Measurements from ENCODE around the gene GNAZ.

The GNAZ gene

GRCh38 chr22:23154461-23154860 lies 84.1 kb downstream of the GNAZ start:
- no peak overlapping the region for H3K27ac ChIP-seq (ENCODE audit: low read depth, low read length, severe bottlenecking)
- H3K36me3 ChIP-seq (ENCODE audit: control insufficient read depth, insufficient read depth, low read length): no peaks in the 10 kb centered on the region
- H3K4me3 ChIP-seq (ENCODE audit: extremely low read depth, insufficient read depth, low read length, poor library complexity, severe bottlenecking): no peak overlapping the region
- H3K9me3 ChIP-seq (ENCODE audit: control insufficient read depth, low read length): no peaks in the 10 kb centered on the region
- peaks cover 6% of the 10 kb centered on the region for H3K4me1 ChIP-seq (ENCODE audit: control insufficient read depth, insufficient read depth, low read length, poor library complexity, severe bottlenecking)
- 90 to 91% methylated on average over 2 to 4 of the region's 5 CpGs for WGBS, 2 experiments (ENCODE audit: insufficient coverage in 2 of 2)

- no peaks in the 10 kb centered on the region for H3K36me3 ChIP-seq (ENCODE audit: control insufficient read depth, insufficient read depth, low read length)
- H3K4me1 ChIP-seq (ENCODE audit: control insufficient read depth, insufficient read depth, low read length, poor library complexity, severe bottlenecking): peaks cover 6% of the 10 kb centered on the region
- H3K27ac ChIP-seq (ENCODE audit: low read depth, low read length, severe bottlenecking): no peak overlapping the region
- WGBS, 2 experiments (ENCODE audit: insufficient coverage in 2 of 2): 91 to 94% methylated on average over 3 of the region's 3 CpGs
- H3K4me3 ChIP-seq (ENCODE audit: extremely low read depth, insufficient read depth, low read length, poor library complexity, severe bottlenecking): no peak overlapping the region
- H3K9me3 ChIP-seq (ENCODE audit: control insufficient read depth, low read length): no peaks in the 10 kb centered on the region
These were observed 84.8 kb downstream of the GNAZ start for GRCh38 chr22:23155143-23155542.

DNA sequence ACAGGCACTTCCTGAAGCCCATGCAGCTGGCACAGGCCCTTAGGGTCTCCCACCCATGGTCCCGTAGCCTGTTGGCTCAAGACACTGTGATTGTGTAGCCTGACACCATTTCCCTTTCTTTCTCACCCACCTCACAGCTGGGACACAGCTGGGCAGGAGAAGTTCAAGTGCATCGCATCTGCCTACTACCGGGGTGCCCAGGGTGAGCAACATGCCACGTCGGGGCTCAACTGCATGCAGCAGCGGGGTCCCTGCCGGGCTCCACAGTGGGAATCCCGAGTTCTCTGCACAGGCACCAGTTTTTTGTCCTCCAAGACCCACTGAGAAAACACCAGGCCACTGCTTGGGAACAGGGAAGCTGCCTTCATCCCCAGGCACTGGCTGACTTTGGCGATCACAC lies 85.5 kb downstream of the GNAZ start:
- Histone ChIP-seq H3K27ac (ENCODE audit: low read depth, low read length, severe bottlenecking) (no peak overlapping the region), H3K36me3 (ENCODE audit: control insufficient read depth, insufficient read depth, low read length) (no peaks in the 10 kb centered on the region), H3K9me3 (ENCODE audit: control insufficient read depth, low read length) (no peaks in the 10 kb centered on the region), H3K4me3 (ENCODE audit: extremely low read depth, insufficient read depth, low read length, poor library complexity, severe bottlenecking) (no peak overlapping the region), H3K4me1 (ENCODE audit: control insufficient read depth, insufficient read depth, low read length, poor library complexity, severe bottlenecking) (peaks cover 6% of the 10 kb centered on the region)
- WGBS, 2 experiments (ENCODE audit: insufficient coverage in 2 of 2): 94 to 100% methylated on average over 7 to 9 of the region's 9 CpGs

GRCh38 chr22:23156286-23156685 lies 86.0 kb downstream of the GNAZ start:
- Histone ChIP-seq H3K4me1 (ENCODE audit: control insufficient read depth, insufficient read depth, low read length, poor library complexity, severe bottlenecking) (peaks cover 6% of the 10 kb centered on the region), H3K27ac (ENCODE audit: low read depth, low read length, severe bottlenecking) (no peak overlapping the region), H3K4me3 (ENCODE audit: extremely low read depth, insufficient read depth, low read length, poor library complexity, severe bottlenecking) (no peak overlapping the region), H3K36me3 (ENCODE audit: control insufficient read depth, insufficient read depth, low read length) (no peaks in the 10 kb centered on the region), H3K9me3 (ENCODE audit: control insufficient read depth, low read length) (no peaks in the 10 kb centered on the region)
- WGBS, 2 experiments (ENCODE audit: insufficient coverage in 2 of 2): 58 to 59% methylated on average over 4 to 5 of the region's 8 CpGs

GRCh38 chr22:23157560-23158515 lies 87.5 kb downstream of the GNAZ start:
- no peak overlapping the region for H3K4me3 ChIP-seq (ENCODE audit: extremely low read depth, insufficient read depth, low read length, poor library complexity, severe bottlenecking)
- WGBS, 2 experiments (ENCODE audit: insufficient coverage in 2 of 2): 88 to 92% methylated on average over 19 to 21 of the region's 22 CpGs
- no peaks in the 10 kb centered on the region for H3K36me3 ChIP-seq (ENCODE audit: control insufficient read depth, insufficient read depth, low read length)
- no peaks in the 10 kb centered on the region for H3K4me1 ChIP-seq (ENCODE audit: control insufficient read depth, insufficient read depth, low read length, poor library complexity, severe bottlenecking)
- H3K9me3 ChIP-seq (ENCODE audit: control insufficient read depth, low read length): no peaks in the 10 kb centered on the region
- H3K27ac ChIP-seq (ENCODE audit: low read depth, low read length, severe bottlenecking): no peak overlapping the region

GRCh38 chr22:23158516-23159290 lies 88.4 kb downstream of the GNAZ start:
- WGBS, 2 experiments (ENCODE audit: insufficient coverage in 2 of 2): 76 to 91% methylated on average over 9 of the region's 14 CpGs
- no peaks in the 10 kb centered on the region for H3K9me3 ChIP-seq (ENCODE audit: control insufficient read depth, low read length)
- no peaks in the 10 kb centered on the region for H3K4me1 ChIP-seq (ENCODE audit: control insufficient read depth, insufficient read depth, low read length, poor library complexity, severe bottlenecking)
- no peak overlapping the region for H3K4me3 ChIP-seq (ENCODE audit: extremely low read depth, insufficient read depth, low read length, poor library complexity, severe bottlenecking)
- H3K36me3 ChIP-seq (ENCODE audit: control insufficient read depth, insufficient read depth, low read length): no peaks in the 10 kb centered on the region
- no peak overlapping the region for H3K27ac ChIP-seq (ENCODE audit: low read depth, low read length, severe bottlenecking)

- Histone ChIP-seq H3K27ac (ENCODE audit: low read depth, low read length, severe bottlenecking) (no peak overlapping the region), H3K36me3 (ENCODE audit: control insufficient read depth, insufficient read depth, low read length) (no peaks in the 10 kb centered on the region), H3K9me3 (ENCODE audit: control insufficient read depth, low read length) (no peaks in the 10 kb centered on the region), H3K4me1 (ENCODE audit: control insufficient read depth, insufficient read depth, low read length, poor library complexity, severe bottlenecking) (no peaks in the 10 kb centered on the region), H3K4me3 (ENCODE audit: extremely low read depth, insufficient read depth, low read length, poor library complexity, severe bottlenecking) (no peak overlapping the region)
- 92 to 93% methylated on average over 6 of the region's 6 CpGs for WGBS, 2 experiments (ENCODE audit: insufficient coverage in 2 of 2)
These were observed 88.9 kb downstream of the GNAZ start for GRCh38 chr22:23159291-23159630.

- H3K4me3 ChIP-seq (ENCODE audit: extremely low read depth, insufficient read depth, low read length, poor library complexity, severe bottlenecking): no peak overlapping the region
- no peak overlapping the region for H3K27ac ChIP-seq (ENCODE audit: low read depth, low read length, severe bottlenecking)
- 90 to 91% methylated on average over 4 of the region's 4 CpGs for WGBS, 2 experiments (ENCODE audit: insufficient coverage in 2 of 2)
- H3K36me3 ChIP-seq (ENCODE audit: control insufficient read depth, insufficient read depth, low read length): no peaks in the 10 kb centered on the region
- no peaks in the 10 kb centered on the region for H3K9me3 ChIP-seq (ENCODE audit: control insufficient read depth, low read length)
- no peaks in the 10 kb centered on the region for H3K4me1 ChIP-seq (ENCODE audit: control insufficient read depth, insufficient read depth, low read length, poor library complexity, severe bottlenecking)
These were observed 90.7 kb downstream of the GNAZ start for GRCh38 chr22:23161029-23161428.

DNA sequence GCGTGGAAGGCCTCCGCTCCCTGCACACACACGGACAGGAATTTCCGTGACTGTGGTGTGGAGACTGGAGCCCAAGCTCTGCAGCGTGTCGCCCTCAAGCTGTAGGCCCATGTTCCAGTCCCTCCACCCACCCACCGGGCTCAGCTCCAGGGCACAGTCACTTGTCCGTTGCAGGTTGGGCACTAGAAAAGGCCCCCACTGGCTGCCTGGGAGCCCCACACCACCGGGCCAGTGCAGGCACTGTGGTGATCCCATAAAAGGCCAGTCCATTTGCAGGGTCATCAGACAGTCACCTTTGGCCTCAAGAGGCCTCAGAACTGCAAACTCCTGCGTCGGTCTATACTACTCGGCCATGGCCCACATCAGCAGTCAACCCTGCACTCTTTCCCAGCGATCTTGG lies 91.3 kb downstream of the GNAZ start:
- WGBS, 2 experiments (ENCODE audit: insufficient coverage in 2 of 2): 88 to 94% methylated on average over 10 to 13 of the region's 13 CpGs
- H3K4me1 ChIP-seq (ENCODE audit: control insufficient read depth, insufficient read depth, low read length, poor library complexity, severe bottlenecking): no peaks in the 10 kb centered on the region

DNA sequence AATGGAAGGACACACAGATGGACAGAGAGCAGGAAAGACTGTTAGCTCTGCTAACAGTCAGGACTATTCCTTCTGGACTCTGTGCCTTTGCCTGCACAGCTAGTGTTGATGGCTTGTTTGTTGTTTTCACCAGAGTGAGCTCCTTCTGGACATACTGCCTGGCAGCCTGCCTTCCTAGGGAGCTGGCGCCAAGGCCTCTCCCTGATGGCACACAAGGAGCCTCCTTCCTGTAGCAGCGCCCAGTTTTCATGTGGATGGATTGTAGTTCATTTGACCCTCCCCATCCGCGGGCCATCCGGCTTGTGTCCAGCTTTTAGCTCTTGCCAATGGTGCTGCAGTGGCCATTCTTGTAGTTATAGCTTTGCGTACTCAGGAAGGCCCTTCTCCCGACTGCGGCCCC lies 93.3 kb downstream of the GNAZ start:
- Histone ChIP-seq H3K36me3 (ENCODE audit: control insufficient read depth, insufficient read depth, low read length) (no peaks in the 10 kb centered on the region), H3K9me3 (ENCODE audit: control insufficient read depth, low read length) (no peaks in the 10 kb centered on the region), H3K4me1 (ENCODE audit: control insufficient read depth, insufficient read depth, low read length, poor library complexity, severe bottlenecking) (no peaks in the 10 kb centered on the region), H3K27ac (ENCODE audit: low read depth, low read length, severe bottlenecking) (no peak overlapping the region), H3K4me3 (ENCODE audit: extremely low read depth, insufficient read depth, low read length, poor library complexity, severe bottlenecking) (no peak overlapping the region)
- 93 to 95% methylated on average over 7 to 8 of the region's 8 CpGs for WGBS, 2 experiments (ENCODE audit: insufficient coverage in 2 of 2)

More for the DNA sequence above, 91.3 kb downstream of the GNAZ start:
- no peaks in the 10 kb centered on the region for H3K36me3 ChIP-seq (ENCODE audit: control insufficient read depth, insufficient read depth, low read length)
- no peaks in the 10 kb centered on the region for H3K9me3 ChIP-seq (ENCODE audit: control insufficient read depth, low read length)
- no peak overlapping the region for H3K4me3 ChIP-seq (ENCODE audit: extremely low read depth, insufficient read depth, low read length, poor library complexity, severe bottlenecking)
- no peak overlapping the region for H3K27ac ChIP-seq (ENCODE audit: low read depth, low read length, severe bottlenecking)

DNA sequence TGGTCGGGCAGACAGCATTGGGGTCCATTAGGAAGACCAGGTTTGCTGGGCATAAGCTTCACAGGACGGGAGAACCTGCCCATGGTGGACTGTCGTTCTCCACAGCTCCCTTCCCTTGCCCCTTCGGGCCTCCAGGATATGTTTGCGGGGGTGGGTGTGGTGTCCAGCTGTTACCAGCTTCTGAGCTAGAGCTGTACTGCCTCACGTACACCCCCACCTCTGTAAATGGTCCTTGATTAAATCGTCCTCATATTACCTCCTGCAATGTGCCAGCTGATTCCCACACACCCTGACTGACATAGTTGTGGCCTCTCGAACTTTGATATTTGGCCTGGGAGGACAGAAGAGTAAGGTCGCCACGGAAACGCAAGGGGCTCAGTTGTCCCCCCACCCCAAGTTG lies 93.8 kb downstream of the GNAZ start:
- no peaks in the 10 kb centered on the region for H3K36me3 ChIP-seq (ENCODE audit: control insufficient read depth, insufficient read depth, low read length)
- no peaks in the 10 kb centered on the region for H3K4me1 ChIP-seq (ENCODE audit: control insufficient read depth, insufficient read depth, low read length, poor library complexity, severe bottlenecking)
- H3K4me3 ChIP-seq (ENCODE audit: extremely low read depth, insufficient read depth, low read length, poor library complexity, severe bottlenecking): no peak overlapping the region
- 90 to 94% methylated on average over 10 to 11 of the region's 11 CpGs for WGBS, 2 experiments (ENCODE audit: insufficient coverage in 2 of 2)
- H3K9me3 ChIP-seq (ENCODE audit: control insufficient read depth, low read length): no peaks in the 10 kb centered on the region
- H3K27ac ChIP-seq (ENCODE audit: low read depth, low read length, severe bottlenecking): no peak overlapping the region
